Activated CD8-positive, alpha-beta memory T cell treated with anti-CD3 and anti-CD28 coated beads for 36 hours (primary cell): ENCODE measurements around the gene PSKH1. TPM values are rescaled to one million over a fixed set of nuclear protein-coding genes. Genes with fewer than 3 reads are reported as not detected.

Source experiments
- CTCF ChIA-PET: fragments of 350-600 bp; sonication (Branson Sonifier 250); formaldehyde crosslinking; loops from one replicate; lab custom pipeline; 2021; ENCODE audit warnings: antibody characterized with exemption; lab: Charles Lee
- POLR2A ChIA-PET: fragments of 350-600 bp; sonication (Branson Sonifier 250); formaldehyde crosslinking; loops from one replicate; lab custom pipeline; 2021; ENCODE audit warnings: antibody characterized with exemption; lab: Charles Lee
- total RNA-seq, 2 experiments: library from RNA; stranded (reverse); gene quantifications; one replicate each; pipeline ENCODE4 v1.2.3, GENCODE V29; 2021

Gene PSKH1
- total RNA-seq = 10 to 100 TPM; 13.4 to 14.7 TPM

DNA sequence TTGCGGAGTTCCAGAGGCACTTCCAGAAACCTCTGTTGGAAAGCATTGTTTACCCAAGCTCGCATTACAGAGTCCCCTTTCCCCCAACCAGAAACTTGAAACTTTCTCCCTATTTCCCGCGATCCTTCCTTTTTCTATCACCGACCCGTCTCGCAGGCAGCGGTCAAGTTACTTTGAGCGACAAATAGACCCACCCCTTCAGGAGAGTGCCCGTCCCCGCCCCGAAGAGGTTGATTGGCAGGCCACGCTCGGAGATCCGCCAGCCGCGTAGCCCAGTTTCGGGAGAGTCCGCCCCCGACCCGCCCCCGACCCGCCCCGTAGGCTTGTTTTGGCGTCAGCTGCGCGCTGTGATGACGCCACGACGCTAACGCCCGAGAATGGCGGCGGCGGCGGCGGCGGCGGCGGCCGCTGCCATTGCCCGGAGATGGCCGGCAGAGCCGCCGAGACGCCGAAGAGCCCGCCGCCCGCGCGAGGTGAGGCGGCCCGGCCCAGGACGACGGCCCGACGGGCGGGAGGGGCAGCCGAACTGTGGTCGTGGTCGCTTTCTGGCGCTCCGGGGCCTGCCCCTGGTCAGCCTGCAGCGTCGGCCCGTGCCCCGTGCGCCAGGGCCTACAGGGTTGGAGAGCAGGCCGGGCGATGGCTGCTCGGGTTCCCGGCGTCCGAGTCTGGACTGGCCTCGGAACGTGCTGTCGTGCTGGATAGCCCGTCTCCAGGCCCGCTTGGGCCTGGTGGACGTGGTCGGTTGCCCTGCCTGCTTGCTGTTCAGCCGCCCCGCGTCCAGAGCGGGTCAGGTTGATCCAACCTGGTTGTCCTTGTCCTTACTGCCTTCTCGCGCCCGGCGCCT, at the start of gene PSKH1:
Gene PSKH1, plus strand, starts transcription at position 356 of the 844 bp plus-strand sequence. CDS start 15,496 bp downstream, outside the sequence.
- POLR2A ChIA-PET = no interaction called here

DNA sequence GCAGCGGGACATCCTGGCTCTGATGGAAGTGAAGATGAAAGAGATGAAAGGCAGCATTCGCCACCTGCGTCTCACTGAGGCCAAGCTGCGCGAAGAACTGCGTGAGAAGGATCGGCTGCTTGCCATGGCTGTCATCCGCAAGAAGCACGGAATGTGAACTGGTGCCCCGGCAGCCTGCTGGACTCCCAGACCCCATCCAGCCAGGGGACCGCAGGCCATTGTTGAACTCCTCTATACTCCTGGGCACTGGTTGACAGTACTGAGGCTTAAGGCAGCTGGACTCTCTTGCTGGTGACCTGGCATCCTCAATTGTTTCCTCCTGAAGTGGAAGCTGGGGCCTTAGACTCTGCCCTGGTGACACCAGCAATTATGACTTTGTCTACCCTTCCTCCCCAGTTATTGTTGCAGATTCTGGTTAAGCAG, 49.7 kb upstream of the PSKH1 start:
- ChIA-PET POLR2A (interaction anchor here (0.6 kb wide), 2 partner anchors 41 to 825 kb away, joined by 4 to 6 read pairs; no protein-coding TSS in a partner anchor), CTCF (interaction anchor here (0.6 to 2.0 kb wide), 7 partner anchors 10 to 261 kb away, joined by 3 to 10 read pairs (median 4); partner anchors contain the start of genes RANBP10 and TSNAXIP1)

More for the DNA sequence above, at the start of gene PSKH1:
- CTCF ChIA-PET = interaction anchor here (0.7 to 4.1 kb wide), 8 partner anchors 9 to 372 kb away, joined by 3 to 20 read pairs (median 3); partner anchors contain the start of genes NRN1L and PSMB10

DNA sequence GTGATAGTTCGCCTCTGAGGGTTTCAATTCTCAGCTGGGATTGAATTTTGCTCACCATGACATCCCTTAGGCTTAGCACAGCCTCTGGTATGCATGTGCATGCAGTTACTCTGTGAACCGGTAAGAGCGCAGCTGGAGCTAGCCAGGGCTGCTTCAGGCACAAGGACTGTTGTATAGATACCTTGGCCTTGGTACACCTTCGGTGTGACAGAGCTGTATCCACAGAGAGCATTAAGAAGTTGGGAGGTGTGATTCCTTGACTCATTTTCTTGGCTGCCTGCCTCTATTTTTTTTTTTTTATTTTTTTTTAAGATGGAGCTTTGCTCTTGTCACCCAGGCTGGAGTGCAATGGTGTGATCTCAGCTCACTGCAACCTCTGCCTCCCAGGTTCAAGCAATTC, 48.6 kb upstream of the PSKH1 start:
- ChIA-PET POLR2A (interaction anchor here (1.0 kb wide), 1 partner anchor 11 kb away, joined by 5 read pairs; no protein-coding TSS in a partner anchor), CTCF (interaction anchor here (0.6 to 2.8 kb wide), 6 partner anchors 11 to 85 kb away, joined by 3 to 10 read pairs (median 4); partner anchors contain the start of genes RANBP10 and TSNAXIP1)

DNA sequence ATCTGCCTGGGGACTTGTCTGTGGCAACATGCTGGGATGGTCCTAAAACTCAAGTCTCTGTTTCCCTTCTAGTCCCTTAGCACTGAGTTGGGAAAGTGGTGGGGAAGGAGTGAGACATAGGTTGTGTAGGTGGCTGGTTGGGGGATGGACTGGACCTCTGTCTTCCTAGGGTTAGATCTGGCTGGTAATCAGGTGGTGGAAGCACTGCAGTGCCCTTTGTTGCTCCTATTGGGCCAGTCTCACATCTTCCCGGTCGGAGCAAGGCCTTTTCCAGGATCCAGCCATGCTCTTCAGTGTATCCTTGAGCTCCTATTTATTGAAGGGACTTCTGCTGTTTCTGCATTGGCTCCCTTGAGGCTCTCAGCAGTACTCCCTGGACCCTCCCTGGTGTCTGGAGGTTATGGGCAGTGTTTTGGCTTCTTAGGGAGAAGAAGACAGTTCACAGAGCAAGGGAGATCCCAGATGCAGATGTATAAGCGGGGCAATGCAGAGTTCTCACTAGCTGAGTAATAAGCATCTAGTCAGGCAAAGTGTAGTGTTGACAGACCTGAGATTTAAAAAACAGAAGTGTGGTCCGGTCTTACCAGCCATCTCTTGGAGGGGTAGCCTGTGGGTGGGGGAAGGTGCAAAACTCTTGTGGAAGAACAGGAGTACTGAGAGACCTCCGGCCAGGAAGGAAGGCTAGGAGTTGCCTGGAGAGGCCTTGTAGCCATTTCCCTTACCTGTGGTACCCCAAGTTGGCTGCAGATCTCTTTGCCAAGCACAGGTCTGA, 47.6 kb upstream of the PSKH1 start:
- CTCF ChIA-PET = interaction anchor here (1.2 to 2.8 kb wide), 5 partner anchors 12 to 39 kb away, joined by 4 to 10 read pairs (median 5); partner anchors contain the start of genes RANBP10 and TSNAXIP1
- POLR2A ChIA-PET = interaction anchor here (1.0 to 1.8 kb wide), 3 partner anchors 10 to 91 kb away, joined by 5 to 8 read pairs (median 6); partner anchors contain the start of gene PSMB10

DNA sequence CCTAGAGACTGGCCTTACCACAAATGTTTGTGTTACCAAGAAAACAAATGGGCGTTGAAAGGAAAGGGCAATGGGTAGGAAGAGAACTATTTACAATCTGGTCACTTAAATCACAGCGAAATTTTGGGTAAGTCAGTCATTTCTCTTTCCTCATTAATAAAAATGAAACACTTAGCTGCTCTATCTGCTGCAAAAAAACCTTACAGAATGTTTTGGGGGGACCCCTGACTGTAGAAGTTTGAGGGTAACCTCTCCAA, 47.1 kb upstream of the PSKH1 start:
- ChIA-PET CTCF (interaction anchor here (1.2 to 2.8 kb wide), 3 partner anchors 12 to 37 kb away, joined by 4 to 8 read pairs (median 5); no protein-coding TSS in a partner anchor), POLR2A (interaction anchor here (1.6 to 1.8 kb wide), 2 partner anchors 13 to 90 kb away, joined by 6 to 8 read pairs; partner anchors contain the start of gene PSMB10)

DNA sequence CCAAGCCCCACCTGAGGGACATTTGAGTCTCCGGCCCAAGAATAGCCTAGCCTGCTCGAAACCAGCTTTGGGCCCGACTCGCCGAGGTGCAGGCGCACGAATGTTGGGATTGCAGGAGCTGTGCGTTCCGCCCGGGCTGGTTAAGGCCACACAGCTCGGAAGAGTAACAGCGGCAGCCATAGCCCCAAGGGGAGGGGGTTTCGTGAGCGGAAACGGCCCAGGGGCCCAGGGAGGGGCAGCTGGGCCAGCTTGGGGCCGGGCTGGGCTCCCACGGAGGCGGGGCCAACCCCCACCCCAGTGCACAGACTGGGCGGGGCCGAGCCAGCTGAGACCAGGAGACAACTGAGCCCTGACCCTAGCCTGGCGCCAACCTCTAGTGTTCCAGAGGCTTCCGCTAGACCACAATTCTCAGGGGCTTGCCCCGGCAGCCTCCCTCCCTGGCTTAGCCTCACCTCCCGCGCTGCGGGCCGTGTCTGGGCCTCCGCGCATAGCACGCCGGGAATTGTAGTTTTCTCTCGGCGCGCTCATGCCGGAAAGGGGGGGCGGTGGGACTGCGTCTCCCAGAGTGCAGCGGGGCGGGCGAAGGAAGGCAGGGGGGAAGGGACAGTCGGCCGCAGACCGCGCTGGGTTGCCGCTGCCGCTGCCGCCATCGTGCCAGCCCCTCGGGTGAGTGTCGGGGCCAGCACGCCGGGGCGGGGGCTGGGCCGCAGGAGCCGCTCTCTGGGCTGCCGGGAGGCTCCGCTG, 46.6 kb upstream of the PSKH1 start, which contains the start of gene NUTF2:
Gene NUTF2, plus strand, starts transcription at position 614 of the 744 bp plus-strand sequence. CDS start 18,198 bp downstream, outside the sequence.
- ChIA-PET CTCF (interaction anchor here (1.2 to 2.8 kb wide), 3 partner anchors 13 to 36 kb away, joined by 3 to 8 read pairs (median 5); no protein-coding TSS in a partner anchor), POLR2A (interaction anchor here (1.6 to 1.8 kb wide), 2 partner anchors 13 to 90 kb away, joined by 6 to 8 read pairs; partner anchors contain the start of gene PSMB10)

DNA sequence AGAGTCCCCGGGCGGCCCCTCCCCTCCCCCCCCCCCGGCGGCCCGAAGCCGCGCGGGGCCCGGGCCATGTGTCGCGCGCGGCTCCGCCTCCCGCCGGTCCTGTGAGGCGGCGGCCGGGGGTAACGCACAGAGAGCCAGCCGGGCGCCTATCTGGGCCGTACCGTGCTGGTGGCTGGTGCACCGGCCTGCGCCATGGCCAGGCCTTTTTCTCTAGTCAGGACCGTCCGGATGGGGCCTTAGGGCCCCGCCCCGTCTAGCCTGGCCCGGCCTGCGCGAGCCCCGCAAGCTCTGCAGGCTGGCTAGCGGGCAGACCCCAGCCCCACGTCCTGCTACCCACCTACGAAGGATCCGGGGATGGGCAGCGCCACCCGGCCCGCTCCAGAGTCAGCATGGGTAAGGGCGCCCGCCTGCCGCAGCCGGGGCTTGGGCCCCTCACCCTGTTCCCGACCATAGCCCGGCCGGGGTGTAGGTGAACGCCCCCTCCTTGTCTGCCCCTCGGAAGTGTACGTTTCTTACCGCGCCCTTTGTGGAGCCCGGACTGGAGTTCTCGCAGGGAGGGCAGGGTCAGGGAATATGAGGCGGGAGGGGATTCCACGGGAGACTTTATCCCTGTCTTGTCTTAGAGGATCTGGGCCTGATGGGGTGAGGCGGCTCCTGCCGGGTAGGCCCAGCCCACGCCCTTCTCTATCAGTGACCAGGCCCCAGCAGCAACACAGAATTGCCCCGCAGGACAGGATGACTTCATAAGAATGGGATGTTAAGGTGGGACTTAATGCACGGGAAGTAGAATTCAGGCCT, 45.8 kb upstream of the PSKH1 start, which contains the start of gene CENPT:
Gene CENPT, minus strand, starts transcription at position 630 of the 798 bp plus-strand sequence. CDS start 13,834 bp downstream, outside the sequence.
- CTCF ChIA-PET = interaction anchor here (0.9 to 2.8 kb wide), 5 partner anchors 14 to 119 kb away, joined by 3 to 8 read pairs (median 4); partner anchors contain the start of genes RANBP10 and TSNAXIP1
- POLR2A ChIA-PET = interaction anchor here (1.6 to 1.8 kb wide), 2 partner anchors 14 to 89 kb away, joined by 6 to 8 read pairs; partner anchors contain the start of gene PSMB10

DNA sequence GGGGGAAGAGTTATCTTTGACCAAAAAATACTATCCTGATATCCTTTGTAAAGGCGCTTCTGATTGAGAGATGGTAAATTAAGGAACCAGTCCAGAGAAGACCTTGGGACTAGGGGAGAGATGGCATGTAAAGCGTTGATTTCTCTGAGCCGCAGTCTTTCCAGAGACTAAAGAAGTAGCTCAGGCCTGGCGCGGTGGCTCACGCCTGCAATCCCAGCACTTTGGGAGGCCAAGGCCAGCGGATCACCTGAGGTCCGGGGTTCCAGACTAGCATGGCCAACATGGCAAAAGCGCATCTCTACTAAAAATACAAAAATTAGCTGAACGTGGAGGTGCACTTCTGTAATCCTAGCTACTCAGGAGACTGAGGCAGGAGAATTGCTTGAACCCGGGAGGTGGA, 44.9 kb upstream of the PSKH1 start:
- ChIA-PET POLR2A (no interaction called here), CTCF (interaction anchor here (0.9 to 1.3 kb wide), 3 partner anchors 25 to 118 kb away, joined by 3 to 4 read pairs (median 3); partner anchors contain the start of genes EDC4, RANBP10 and TSNAXIP1)

DNA sequence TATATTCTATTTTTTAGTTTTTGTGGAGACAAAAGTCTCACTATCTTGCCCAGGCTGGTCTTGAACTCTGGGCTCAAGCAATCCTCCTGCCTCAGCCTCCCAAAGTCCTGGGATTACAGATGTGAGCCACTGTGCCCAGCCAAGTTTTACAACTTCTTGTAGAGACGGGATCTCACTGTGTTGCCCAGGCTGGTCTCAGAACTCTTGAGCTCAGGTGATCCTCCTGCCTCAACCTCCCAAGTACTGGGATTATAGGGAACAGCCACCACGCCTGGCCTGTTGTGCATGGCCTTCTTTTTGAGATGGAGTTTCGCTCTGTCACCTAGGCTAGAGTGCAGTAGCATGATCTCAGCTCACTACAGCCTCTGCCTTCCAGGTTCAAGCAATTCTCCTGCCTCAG, 39.4 kb upstream of the PSKH1 start:
- POLR2A ChIA-PET = no interaction called here

DNA sequence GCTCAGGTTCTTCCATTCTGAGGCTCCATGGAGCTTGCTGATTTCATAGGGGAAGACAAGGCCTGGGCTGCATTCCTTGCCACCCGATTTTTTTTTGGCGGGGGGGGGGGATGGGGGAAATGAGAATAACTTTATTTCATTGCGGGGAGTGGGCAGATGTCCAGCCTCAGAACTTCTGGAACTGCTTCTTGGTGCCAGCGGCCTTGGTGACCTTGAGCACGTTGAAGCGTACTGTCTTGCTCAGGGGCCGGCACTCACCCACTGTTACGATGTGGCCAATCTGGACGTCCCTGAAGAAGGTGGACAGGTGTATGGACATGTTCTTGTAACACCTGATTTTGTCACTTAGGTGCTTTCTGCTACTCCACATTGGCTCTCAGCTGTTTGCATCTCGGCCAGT, 37.3 kb upstream of the PSKH1 start:
- ChIA-PET POLR2A (interaction anchor here (1.0 kb wide), 1 partner anchor 11 kb away, joined by 5 read pairs; no protein-coding TSS in a partner anchor), CTCF (interaction anchor here (1.6 kb wide), 1 partner anchor 39 kb away, joined by 5 read pairs; no protein-coding TSS in a partner anchor)

More for the DNA sequence above, 39.4 kb upstream of the PSKH1 start:
- CTCF ChIA-PET = no interaction called here

DNA sequence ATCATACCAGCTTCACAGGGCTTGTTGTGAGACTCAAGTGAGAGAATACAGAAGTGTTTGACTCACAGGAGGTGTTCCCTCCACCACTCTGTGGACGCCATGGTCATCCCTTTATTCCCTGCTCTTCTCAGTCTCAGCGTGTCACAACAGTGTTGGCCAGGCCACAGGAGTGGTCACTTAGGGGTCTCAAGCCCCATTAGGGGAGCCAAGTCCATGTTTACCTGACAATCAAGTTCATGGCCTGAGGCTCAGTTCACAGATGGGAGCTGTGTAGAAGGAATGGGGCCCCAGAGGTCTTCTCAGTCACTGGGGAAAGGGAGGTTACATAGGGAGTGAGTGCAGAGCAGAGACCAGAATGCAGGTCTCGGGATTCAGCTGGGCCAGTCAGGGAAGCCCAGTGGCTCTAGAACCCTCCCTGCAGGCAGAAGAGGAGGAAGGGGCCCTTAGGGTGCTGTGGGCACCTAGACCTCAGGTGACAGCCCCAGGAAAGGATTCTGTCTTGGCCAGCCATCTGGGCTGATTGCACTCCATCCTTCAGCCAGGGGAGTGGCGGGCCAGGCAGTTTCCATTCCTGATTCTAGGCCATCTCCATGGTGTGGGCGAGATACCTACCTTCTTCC, 36.0 kb upstream of the PSKH1 start:
- POLR2A ChIA-PET = no interaction called here
- CTCF ChIA-PET = interaction anchor here (0.9 kb wide), 1 partner anchor 42 kb away, joined by 4 read pairs; no protein-coding TSS in a partner anchor

DNA sequence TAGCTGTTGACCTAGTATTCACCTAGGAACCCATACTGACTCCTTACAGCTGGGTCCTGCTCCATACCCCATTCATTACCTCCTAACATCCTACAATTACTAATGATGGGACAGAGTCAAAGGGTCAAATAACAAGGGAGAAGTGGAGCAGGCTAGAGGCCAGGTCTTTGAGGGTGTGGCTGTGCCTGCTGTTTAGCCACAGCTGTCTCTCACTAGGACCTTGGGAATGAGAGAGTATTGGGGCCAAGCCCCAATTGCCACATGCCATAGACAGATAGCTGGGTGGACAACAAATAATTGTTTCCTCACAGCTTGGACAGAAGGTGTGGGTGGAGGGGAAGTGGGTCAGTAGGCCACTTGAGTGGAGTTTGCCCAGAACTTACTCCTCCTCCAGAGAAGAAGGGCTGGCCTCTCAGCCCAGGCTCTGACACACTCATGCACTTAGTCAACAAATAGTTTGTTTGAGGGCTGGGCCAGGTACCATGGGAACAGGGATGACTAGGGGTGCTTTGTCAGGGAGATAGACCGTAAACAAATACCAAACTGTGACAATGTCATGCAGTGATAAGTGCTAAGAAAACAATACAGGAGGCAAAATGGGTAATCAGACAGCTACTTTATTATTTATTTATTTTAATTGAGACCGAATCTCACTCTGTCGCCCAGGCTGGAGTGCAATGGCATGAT, 35.4 kb upstream of the PSKH1 start:
- POLR2A ChIA-PET = no interaction called here
- CTCF ChIA-PET = interaction anchor here (0.9 to 1.1 kb wide), 2 partner anchors 26 to 43 kb away, joined by 4 read pairs; no protein-coding TSS in a partner anchor

DNA sequence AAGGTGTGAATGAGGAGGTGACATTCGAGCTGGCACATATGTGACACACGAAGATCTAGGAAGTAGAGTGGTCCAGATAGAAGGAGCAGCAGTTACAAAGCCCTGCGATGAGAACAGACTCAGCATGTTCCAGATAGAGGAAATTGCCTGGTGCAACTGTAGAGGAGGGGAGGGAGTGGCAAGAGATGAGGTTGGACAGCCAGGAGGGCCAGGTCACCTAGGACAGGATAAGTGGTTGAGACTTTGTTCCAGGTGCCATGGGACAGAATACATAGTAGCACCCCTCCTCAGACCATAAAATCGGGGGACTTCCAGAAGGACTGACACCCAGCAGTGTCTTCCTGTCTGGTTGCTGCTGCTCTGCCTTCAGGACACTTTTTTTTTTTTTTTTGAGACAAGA, 34.6 kb upstream of the PSKH1 start:
- CTCF ChIA-PET = interaction anchor here (0.7 to 1.1 kb wide), 3 partner anchors 25 to 265 kb away, joined by 3 to 4 read pairs (median 4); no protein-coding TSS in a partner anchor
- POLR2A ChIA-PET = no interaction called here

DNA sequence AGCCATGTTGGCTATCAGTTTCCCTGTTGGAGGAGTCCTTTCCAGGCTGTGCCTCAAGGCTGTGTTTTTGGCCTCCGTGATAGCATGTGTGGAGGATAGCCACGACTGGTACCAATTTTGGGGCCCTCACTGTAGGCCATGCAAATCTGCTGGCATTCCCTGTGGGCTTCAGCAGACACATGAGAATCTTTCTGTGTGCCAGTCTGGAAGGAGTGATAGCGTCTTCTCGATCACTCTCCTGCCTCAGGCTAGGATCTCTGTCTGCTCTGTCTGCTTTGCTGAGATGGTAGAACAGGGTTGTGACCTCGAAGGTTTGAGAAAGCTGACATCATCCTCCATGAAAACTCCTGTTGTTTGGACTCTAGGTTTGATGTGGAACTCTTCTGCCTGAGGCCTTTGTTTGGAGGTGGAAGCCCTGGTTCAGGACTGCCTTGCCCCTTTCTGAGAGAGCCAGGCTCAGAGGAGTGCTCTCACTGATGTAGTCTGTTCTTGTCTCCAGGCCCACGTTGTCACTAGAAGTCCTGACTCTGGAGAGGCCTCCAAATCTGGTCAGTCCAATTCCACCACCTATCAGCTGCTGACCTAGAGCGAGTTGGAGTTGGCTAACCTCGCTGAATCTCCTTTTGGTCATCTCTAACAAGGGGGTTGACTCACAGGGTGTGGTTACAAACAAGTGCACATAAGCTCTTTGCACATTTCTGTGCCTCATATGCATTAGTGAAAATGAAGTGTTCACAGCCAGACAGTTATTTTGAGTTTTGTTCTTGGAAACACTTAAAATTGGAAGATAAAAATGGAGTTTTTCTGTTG, 32.3 kb upstream of the PSKH1 start:
- ChIA-PET CTCF (no interaction called here), POLR2A (no interaction called here)

DNA sequence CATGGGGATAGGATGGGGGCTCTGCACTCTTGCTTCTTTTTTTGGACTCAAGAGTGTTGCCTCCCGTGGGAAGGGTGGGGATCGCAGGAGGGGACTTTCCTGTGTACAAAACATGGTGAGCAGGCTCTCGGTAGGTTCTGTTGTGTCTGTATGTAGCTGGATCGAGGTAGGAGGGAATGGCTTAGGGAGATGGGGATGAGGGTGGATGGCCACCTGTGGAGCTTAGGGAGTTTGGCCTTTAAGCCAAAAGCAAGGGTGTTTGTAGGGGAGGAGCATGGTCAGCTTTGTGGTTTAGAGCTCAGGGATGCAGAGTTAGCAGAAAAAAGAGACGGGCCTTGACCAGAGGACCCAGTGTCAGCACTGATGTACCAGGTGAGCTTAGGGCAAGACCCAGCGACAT, 31.2 kb upstream of the PSKH1 start:
- CTCF ChIA-PET = interaction anchor here (0.8 to 1.0 kb wide), 3 partner anchors 11 to 67 kb away, joined by 3 to 4 read pairs (median 3); no protein-coding TSS in a partner anchor
- POLR2A ChIA-PET = interaction anchor here (0.6 kb wide), 1 partner anchor 11 kb away, joined by 3 read pairs; no protein-coding TSS in a partner anchor
